Measurements from ENCODE around the gene ELMO1.

GRCh38 chr7:37429435-37429791, 19.3 kb downstream of the ELMO1 start:
- no peak for TF ChIP-seq CTCF (IDR thresholded peaks at IDR 0.05; ENCODE audit: borderline replicate concordance, extremely low read depth, low read length, poor library complexity, severe bottlenecking)
- no peak for TF ChIP-seq EZH2 (IDR thresholded peaks at IDR 0.05; ENCODE audit: borderline replicate concordance, low read depth, low read length, severe bottlenecking)

All from DND-41 (cell line).